RWPE2 (cell line): ENCODE measurements around the gene PTGS1.

Source experiments
- ATAC-seq: fragments of 200-7000 bp; cut with Tn5 transposase; 3 replicates; pipeline ENCODE4 v1.9.1; 2021; ENCODE audit warnings: low read depth
- DNase-seq: peaks from one replicate; pipeline ENCODE4 v3.0.0-alpha.2; 2020; ENCODE audit warnings: low spot score
- H3K27ac ChIP-seq: fragments of 450-650 bp; 2 replicates; pipeline ENCODE4 v1.5.1; 2017; ENCODE audit warnings: mild to moderate bottlenecking; ENCODE audit not compliant: poor library complexity, severe bottlenecking
- H3K27me3 ChIP-seq: fragments of 250-450 bp; sonication (Bioruptor Pico); 2 replicates; pipeline ENCODE4 v1.5.1; 2021; ENCODE audit warnings: mild to moderate bottlenecking, moderate library complexity; ENCODE audit not compliant: insufficient read depth, poor library complexity, severe bottlenecking
- H3K36me3 ChIP-seq: fragments of 250-450 bp; sonication (Bioruptor Pico); 2 replicates; pipeline ENCODE4 v1.5.1; 2020; ENCODE audit warnings: low read depth, mild to moderate bottlenecking, moderate library complexity
- H3K4me1 ChIP-seq: fragments of 250-450 bp; sonication (Bioruptor Pico); 2 replicates; pipeline ENCODE4 v1.5.1; 2021; ENCODE audit warnings: mild to moderate bottlenecking, moderate library complexity; ENCODE audit not compliant: insufficient read depth, poor library complexity, severe bottlenecking
- H3K4me3 ChIP-seq: fragments of 250-450 bp; sonication (Bioruptor Pico); 2 replicates; pipeline ENCODE4 v1.5.1; 2021; ENCODE audit warnings: mild to moderate bottlenecking, moderate library complexity; ENCODE audit not compliant: severe bottlenecking
- H3K9me3 ChIP-seq: fragments of 250-450 bp; sonication (Bioruptor Pico); 2 replicates; pipeline ENCODE4 v1.5.1; 2021; ENCODE audit warnings: mild to moderate bottlenecking, moderate library complexity; ENCODE audit not compliant: severe bottlenecking
- CTCF ChIP-seq: fragments of 450-650 bp; IDR thresholded peaks from one replicate; pipeline ENCODE4 v1.5.1; 2017; ENCODE audit warnings: mild to moderate bottlenecking, moderate library complexity; ENCODE audit not compliant: poor library complexity, severe bottlenecking

Gene PTGS1

DNA sequence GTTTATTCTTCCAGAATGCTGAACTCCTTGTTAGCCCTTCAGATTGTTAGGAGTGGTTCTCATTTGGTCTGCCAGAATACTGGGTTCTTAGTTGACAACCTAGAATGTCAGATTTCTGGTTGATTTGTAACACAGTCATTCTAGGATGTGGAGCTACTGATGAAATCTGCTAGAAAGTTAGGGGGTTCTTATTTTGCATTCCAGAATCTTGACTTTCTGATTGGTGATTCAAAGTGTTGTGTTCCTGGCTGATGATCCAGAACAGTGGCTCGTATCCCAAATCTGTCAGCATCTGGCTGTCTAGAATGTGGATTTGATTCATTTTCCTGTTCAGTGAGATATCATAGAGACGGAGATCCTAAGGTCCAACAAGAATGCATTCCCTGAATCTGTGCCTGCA is 21.9 kb downstream of the PTGS1 start:
- Histone ChIP-seq H3K36me3 (no peaks in the 10 kb centered on the region), H3K27ac (no peak overlapping the region), H3K27me3 (no peaks in the 10 kb centered on the region), H3K4me3 (no peak overlapping the region), H3K4me1 (peaks cover 9% of the 10 kb centered on the region), H3K9me3 (no peaks in the 10 kb centered on the region)
- TF ChIP-seq CTCF, result no peak
- ATAC-seq (no peak), DNase-seq (no peak)

GRCh38 chr9:122393284-122393983 is 22.6 kb downstream of the PTGS1 start:
- no peak for TF ChIP-seq CTCF
- no peak overlapping the region for H3K4me3 ChIP-seq
- ATAC-seq (no peak), DNase-seq (no peak)
- H3K4me1 ChIP-seq, result peaks cover 9% of the 10 kb centered on the region
- no peaks in the 10 kb centered on the region for H3K36me3 ChIP-seq
- no peaks in the 10 kb centered on the region for H3K9me3 ChIP-seq
- H3K27ac ChIP-seq, result peak overlapping the region; percentile 46
- H3K27me3 ChIP-seq, result no peaks in the 10 kb centered on the region

- Histone ChIP-seq H3K27me3 (no peaks in the 10 kb centered on the region), H3K9me3 (no peaks in the 10 kb centered on the region), H3K4me3 (no peak overlapping the region), H3K27ac (peak overlapping the region; percentile 46), H3K4me1 (peaks cover 9% of the 10 kb centered on the region), H3K36me3 (no peaks in the 10 kb centered on the region)
- ATAC-seq, result peak; percentile 77
- DNase-seq, result no peak
- no peak for TF ChIP-seq CTCF
Observed at GRCh38 chr9:122394265-122395125, 23.7 kb downstream of the PTGS1 start.

- no peaks in the 10 kb centered on the region for H3K27me3 ChIP-seq
- H3K27ac ChIP-seq, result no peak overlapping the region
- TF ChIP-seq CTCF, result no peak
- no peaks in the 10 kb centered on the region for H3K9me3 ChIP-seq
- peak; percentile 74 for ATAC-seq
- DNase-seq, result no peak
- H3K4me1 ChIP-seq, result peaks cover 3% of the 10 kb centered on the region
- H3K4me3 ChIP-seq, result no peak overlapping the region
- no peaks in the 10 kb centered on the region for H3K36me3 ChIP-seq
Observed at GRCh38 chr9:122396614-122397148, 25.9 kb downstream of the PTGS1 start.
